Measurements from ENCODE around the gene CHAD. TPM values are rescaled to one million over a fixed set of nuclear protein-coding genes. Genes with fewer than 3 reads are reported as not detected.
"Not testable (repeated sequence)": the region's sequence is repeated elsewhere in the genome, so short reads cannot be mapped to it uniquely, and the experiment has no call there.

CHAD gene
- total RNA-seq, 1 donor from 2014 or later: 0.30 TPM

DNA sequence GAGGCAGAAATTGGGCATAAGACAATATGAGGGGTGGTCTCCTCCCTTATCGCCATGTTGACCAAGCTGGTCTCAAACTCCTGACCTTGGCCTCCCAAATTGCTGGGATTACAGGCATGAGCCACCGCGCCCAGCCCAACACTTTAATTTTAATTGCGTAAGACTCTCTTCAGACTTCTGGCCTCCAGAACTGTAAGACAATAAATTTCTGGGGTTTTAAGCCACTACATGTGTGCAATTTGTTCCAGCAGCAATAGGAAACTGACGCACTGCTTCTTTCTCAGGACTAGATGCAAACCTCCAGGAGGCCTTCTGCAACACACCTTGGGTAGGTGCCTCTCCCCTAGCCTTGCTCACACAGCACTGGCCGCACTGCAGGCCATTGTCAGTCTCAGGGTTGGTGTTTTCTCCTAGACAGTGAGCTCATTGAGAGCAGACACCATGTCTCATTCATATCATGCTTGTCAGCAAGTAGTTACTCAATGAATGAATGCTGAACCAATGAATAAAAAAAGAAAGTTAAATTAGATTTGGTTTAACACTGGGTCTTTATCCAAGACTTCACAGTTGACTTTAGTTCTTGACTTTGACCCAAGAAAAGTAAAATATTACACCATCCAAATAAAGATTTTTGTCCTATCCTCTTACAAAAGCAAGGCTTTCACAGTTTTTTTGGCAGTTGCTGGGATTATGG, 48.1 kb downstream of the CHAD start:
- no peak for DNase-seq (ENCODE audit: low spot score)
- intact Hi-C loops (cut with DNase I): no loop called here

DNA sequence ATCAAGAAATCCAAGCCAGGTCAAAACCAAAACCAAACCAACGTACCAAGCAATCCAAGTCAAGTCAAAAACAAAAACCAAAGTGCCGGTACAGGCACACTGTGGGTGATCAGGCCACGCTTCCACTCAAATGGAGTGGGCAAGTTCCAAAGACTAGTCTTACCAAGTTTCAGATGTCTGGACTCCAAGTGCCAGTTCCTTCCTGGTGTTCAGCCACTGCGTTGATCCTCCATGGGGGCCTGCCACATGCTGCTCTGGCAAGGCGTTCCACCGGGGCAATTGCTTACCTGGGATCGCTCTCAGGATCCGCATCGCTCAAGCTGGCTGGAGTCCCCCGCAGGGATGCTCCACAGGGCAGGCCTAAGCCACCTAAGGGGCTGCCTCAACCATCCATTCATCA, 49.1 kb downstream of the CHAD start:
- DNase-seq (ENCODE audit: low spot score); intact Hi-C loops (cut with DNase I): not testable (repeated sequence)

DNA sequence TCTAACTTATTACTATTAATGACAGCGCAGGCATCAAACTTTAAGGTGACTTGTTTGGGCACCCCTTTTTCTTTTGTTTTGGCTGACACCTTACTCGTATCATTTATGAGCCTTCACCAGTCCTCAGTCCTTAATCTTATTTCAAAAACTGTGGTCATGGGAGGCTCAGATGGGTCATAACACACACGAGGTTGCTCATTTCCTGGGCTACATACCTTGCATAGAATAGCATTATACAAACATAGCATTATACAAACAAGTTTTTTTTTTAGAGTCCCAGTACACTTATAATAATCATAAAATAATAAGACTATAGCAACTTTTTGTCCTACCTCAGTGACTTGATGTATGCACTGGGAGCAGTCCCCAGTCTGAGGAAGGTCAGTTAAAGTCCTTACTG, 53.9 kb downstream of the CHAD start:
- intact Hi-C loops (cut with DNase I): no loop called here
- no peak for DNase-seq (ENCODE audit: low spot score)

Other genes starting within 250 kb of the CHAD start
- not detected for gene TMEM92, start 194.4 kb downstream of the CHAD start, total RNA-seq
- gene XYLT2, start 122.8 kb downstream of the CHAD start, total RNA-seq: 10.8 TPM
- 61.4 TPM for gene MRPL27, start 95.7 kb downstream of the CHAD start, total RNA-seq
- 0.35 TPM for gene EME1, start 95.7 kb downstream of the CHAD start, total RNA-seq
- gene LRRC59, start 71.4 kb downstream of the CHAD start, total RNA-seq: 32.9 TPM
- gene ACSF2, start 42.7 kb downstream of the CHAD start, total RNA-seq: 9.6 TPM
- 35.4 TPM for gene RSAD1, start 10.0 kb upstream of the CHAD start, total RNA-seq
- 0.13 TPM for gene MYCBPAP, start 39.6 kb upstream of the CHAD start, total RNA-seq
- gene EPN3, start 63.9 kb upstream of the CHAD start, total RNA-seq: 8.5 TPM
- 51.9 TPM for gene SPATA20, start 78.3 kb upstream of the CHAD start, total RNA-seq
- gene CACNA1G, start 91.8 kb upstream of the CHAD start, total RNA-seq: 0.13 TPM
- gene ABCC3, start 166.0 kb upstream of the CHAD start, total RNA-seq: 1.9 TPM
- 47.6 TPM for gene ANKRD40, start 239.0 kb upstream of the CHAD start, total RNA-seq